PFSK-1 (cell line): ENCODE data around the gene DSP.

Experiments used
- POLR2AphosphoS5 ChIP-seq: IDR thresholded peaks from 2 replicates; pipeline ENCODE4 v1.6.1; 2012; ENCODE audit warnings: low read depth, mild to moderate bottlenecking, control low read depth, low read length, moderate library complexity
- REST ChIP-seq, 2 experiments: IDR thresholded peaks; 2 replicates each; pipeline versions ENCODE4 v1.6.1 to v1.8.0; 2011 to 2012; ENCODE audit warnings: low read depth in 2 of 2, low read length in 2 of 2, control low read depth in 1 of 2, inconsistent platforms in 1 of 2, mild to moderate bottlenecking in 1 of 2, moderate library complexity in 1 of 2; ENCODE audit not compliant: insufficient read depth in 1 of 2
- SIN3A ChIP-seq: IDR thresholded peaks from 2 replicates; pipeline ENCODE4 v1.6.1; 2012; ENCODE audit warnings: mild to moderate bottlenecking, low read length, moderate library complexity, borderline replicate concordance; ENCODE audit not compliant: insufficient read depth
- TAF1 ChIP-seq: IDR thresholded peaks from 2 replicates; pipeline ENCODE4 v1.6.1; 2012; ENCODE audit warnings: low read length, control low read depth, borderline replicate concordance; ENCODE audit not compliant: insufficient read depth

- TF ChIP-seq SIN3A (no peak), POLR2AphosphoS5 (no peak), REST (IDR thresholded peaks at IDR 0.05; ENCODE audit: insufficient read depth in 1 of 2, low read depth in 2 of 2, low read length in 2 of 2) (no peak), TAF1 (no peak)
Observed at GRCh38 chr6:7545316-7546019, 4.0 kb downstream of the DSP start.
